Retinal pigment epithelial cell (primary cell): ENCODE data around the gene NOCT.
"Not testable (repeated sequence)": the region's sequence is repeated elsewhere in the genome, so short reads cannot be mapped to it uniquely, and the experiment has no call there.

ENCODE experiments used
- DNase-seq: peaks from one replicate; pipeline ENCODE4 v3.0.0-alpha.2; 2010; ENCODE audit warnings: low read depth
- H3K4me3 ChIP-seq: 2 replicates; pipeline ENCODE4 v1.5.1; 2011; ENCODE audit warnings: mild to moderate bottlenecking, low read length, control low read depth, moderate library complexity
- CTCF ChIP-seq: conservative IDR thresholded peaks from 2 replicates; pipeline ENCODE4 v1.5.1; 2011; ENCODE audit warnings: low read depth, low read length, control low read depth, inconsistent platforms

NOCT gene

DNA sequence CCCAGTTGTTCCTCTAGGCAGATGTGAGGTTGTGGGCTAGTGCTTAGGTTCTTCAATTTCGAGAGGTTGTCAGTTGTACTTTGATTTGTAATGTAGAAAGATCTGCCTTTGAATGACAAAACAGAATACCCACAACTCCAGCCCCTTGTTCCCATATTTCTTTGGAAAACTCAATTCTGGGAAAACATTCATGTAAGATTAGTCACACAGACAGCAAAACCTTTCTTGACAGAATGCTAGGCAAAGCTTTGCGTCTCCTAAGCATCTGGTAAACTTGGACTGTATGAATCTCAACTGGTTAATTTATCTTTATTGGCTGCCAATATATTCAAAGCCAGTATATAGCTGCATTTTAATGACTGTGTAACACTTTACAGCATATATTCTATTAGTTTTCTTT lies 34.9 kb downstream of the NOCT start:
- TF ChIP-seq CTCF: no peak
- DNase-seq: no peak
- no peak overlapping the region for H3K4me3 ChIP-seq

DNA sequence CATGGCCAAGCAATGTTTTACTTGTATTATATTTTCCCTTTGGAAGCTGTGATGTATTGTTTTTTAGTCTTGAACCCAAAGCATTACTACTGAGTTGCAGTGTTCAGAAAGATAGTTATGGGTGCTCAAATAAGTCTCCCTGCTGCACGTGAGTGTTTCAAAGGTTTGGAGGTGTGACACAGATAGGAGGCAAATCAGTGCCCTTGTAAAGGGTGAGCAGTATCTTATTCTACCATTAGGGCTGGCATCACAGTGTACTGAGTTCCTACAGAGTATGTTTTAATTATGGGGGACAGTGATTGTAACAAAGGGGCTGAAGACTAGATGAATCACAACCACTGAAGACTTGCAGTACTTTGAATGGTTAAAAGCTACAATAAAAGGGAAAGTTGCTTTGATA lies 38.3 kb downstream of the NOCT start:
- no peak for TF ChIP-seq CTCF
- no peak overlapping the region for H3K4me3 ChIP-seq
- no peak for DNase-seq

DNA sequence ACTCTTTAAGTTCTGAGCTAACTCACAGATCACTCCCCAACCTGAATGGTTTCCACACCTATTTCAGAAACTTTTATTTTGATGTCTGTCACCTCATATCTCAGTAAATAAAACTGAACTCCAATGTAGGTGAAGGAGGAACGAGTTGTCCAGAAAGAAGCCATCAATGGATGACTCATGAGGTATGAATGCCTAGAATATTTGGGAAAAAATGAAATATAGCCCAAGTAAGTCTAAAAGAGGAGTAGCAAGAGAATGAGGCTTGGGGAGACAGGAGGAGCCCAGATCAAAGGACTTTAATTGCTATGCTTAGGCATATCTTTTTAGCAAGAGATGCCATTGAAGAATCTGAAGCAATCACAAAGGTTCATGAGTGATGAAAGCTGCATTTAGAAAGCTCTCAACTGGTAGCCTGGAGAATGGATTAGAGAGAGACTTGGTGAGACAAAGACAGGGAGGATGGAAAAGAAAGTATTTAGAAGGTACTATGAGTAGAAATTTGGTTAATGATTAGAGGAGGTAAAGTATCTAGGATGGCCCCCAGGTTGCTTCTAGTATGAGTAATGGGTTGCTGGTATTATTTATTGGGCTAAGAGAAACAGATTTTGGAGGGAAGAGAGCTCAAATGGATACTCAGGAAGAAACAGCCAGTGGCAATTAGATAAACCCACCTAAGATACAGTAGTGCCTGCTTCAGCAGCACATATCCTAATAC lies 39.4 kb downstream of the NOCT start:
- DNase-seq: no peak
- H3K4me3 ChIP-seq: no peak overlapping the region
- TF ChIP-seq CTCF: no peak

- not testable (repeated sequence) for DNase-seq, H3K4me3 ChIP-seq
Measured at GRCh38 chr4:139059026-139059425, 43.4 kb downstream of the NOCT start.

- no peak for DNase-seq
- TF ChIP-seq CTCF: no peak
- H3K4me3 ChIP-seq: no peak overlapping the region
Measured at GRCh38 chr4:139060591-139060990, 45.0 kb downstream of the NOCT start.

- H3K4me3 ChIP-seq: no peak overlapping the region
- TF ChIP-seq CTCF: no peak
- DNase-seq: no peak
Measured at GRCh38 chr4:139076016-139076744, 60.6 kb downstream of the NOCT start.

DNA sequence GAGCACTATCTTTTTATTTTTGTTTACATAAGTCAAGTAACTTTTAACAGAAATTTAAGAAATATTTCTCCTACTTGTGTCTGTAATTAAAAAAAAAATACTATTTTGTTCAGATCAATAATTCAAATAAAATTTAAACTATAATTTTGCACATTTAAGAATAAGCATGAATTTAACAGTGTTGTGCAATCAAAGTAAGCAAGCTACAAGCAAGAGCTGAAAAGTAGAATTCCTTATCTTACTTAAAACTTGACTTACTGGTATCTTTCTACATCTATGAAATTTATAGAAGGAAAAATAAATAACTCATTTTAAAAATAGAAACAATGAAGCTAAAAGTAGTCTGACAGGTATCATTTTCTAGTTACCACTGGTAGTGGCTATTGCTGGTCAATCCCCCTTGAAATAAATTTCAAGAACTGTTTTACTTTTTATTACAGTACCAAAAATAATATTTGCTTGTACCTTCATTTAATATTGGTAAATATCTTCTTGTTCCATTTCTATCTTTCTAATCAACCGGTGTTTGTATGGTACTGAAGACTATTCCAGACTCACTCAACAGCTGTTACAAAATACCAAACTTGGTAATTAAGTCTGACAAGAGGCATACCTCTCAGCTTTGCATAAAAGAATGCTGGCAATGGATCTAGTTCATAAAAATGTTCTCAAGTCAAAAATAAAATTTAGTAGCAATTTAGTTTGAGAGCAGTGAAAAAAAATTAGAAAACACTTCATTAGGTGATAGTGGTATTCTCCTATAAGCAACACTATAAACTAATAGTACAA lies 62.2 kb downstream of the NOCT start:
- no peak for DNase-seq
- H3K4me3 ChIP-seq: no peak overlapping the region
- no peak for TF ChIP-seq CTCF
